IMR-90 (cell line): ENCODE data around the gene ZNF423. TPM values are rescaled to one million over a fixed set of nuclear protein-coding genes. Genes with fewer than 3 reads are reported as not detected.

Experiments
- ATAC-seq: fragments of 200-7000 bp; cut with Tn5 transposase; 2 replicates; pipeline ENCODE4 v1.9.1; 2020; ENCODE audit warnings: low read depth, mild to moderate bottlenecking, moderate library complexity
- BruUV-seq: library from RNA; stranded (reverse); fragments of 400-500 nt; replicated peaks from 2 replicates; lab custom pipeline; 2021; lab: Mats Ljungman, UMichigan
- CTCF ChIA-PET: fragments of 300-600 bp; formaldehyde crosslinking; extraction: SDS; loops from one replicate; lab custom pipeline; 2021; ENCODE audit warnings: antibody characterized with exemption; lab: Yijun Ruan, JAX
- POLR2A ChIA-PET: fragments of 300-600 bp; sonication (Branson Sonifier 250); formaldehyde crosslinking; loops from one replicate; lab custom pipeline; 2022; ENCODE audit warnings: antibody characterized with exemption; ENCODE audit not compliant: unreplicated experiment; lab: Charles Lee
- DNase-seq: peaks from one replicate; pipeline ENCODE4 v3.0.0; 2013
- H2AFZ ChIP-seq: replicated peaks from 2 replicates; pipeline ENCODE3; 2013; ENCODE audit warnings: low read length, mild to moderate bottlenecking; ENCODE audit not compliant: poor library complexity
- H2AK5ac ChIP-seq: 2 replicates; pipeline ENCODE4 v1.6.1; 2013; ENCODE audit warnings: low read depth, low read length, inconsistent platforms
- H2AK9ac ChIP-seq: replicated peaks from 2 replicates; pipeline ENCODE3; 2013; ENCODE audit warnings: mild to moderate bottlenecking, low read depth, low read length, moderate library complexity; ENCODE audit not compliant: poor library complexity
- H2BK120ac ChIP-seq: 2 replicates; pipeline ENCODE4 v1.6.1; 2013; ENCODE audit warnings: low read depth, low read length, inconsistent platforms
- H2BK15ac ChIP-seq: 3 replicates; pipeline ENCODE4 v1.6.1; 2013; ENCODE audit warnings: low read depth, low read length, inconsistent platforms
- H2BK20ac ChIP-seq: 2 replicates; pipeline ENCODE4 v1.6.1; 2013; ENCODE audit warnings: low read depth, mild to moderate bottlenecking, inconsistent platforms, low read length, moderate library complexity
- H2BK5ac ChIP-seq: 2 replicates; pipeline ENCODE4 v1.6.1; 2013; ENCODE audit warnings: mild to moderate bottlenecking, low read depth, low read length, inconsistent platforms; ENCODE audit not compliant: poor library complexity, severe bottlenecking
- H3K14ac ChIP-seq: replicated peaks from 2 replicates; pipeline ENCODE4 v1.6.1; 2013; ENCODE audit warnings: low read depth, low read length, inconsistent platforms
- H3K18ac ChIP-seq: 2 replicates; pipeline ENCODE4 v1.6.1; 2013; ENCODE audit warnings: low read depth, low read length, control low read depth
- H3K23ac ChIP-seq: 2 replicates; pipeline ENCODE4 v1.6.1; 2013; ENCODE audit warnings: low read depth, low read length, inconsistent platforms
- H3K27ac ChIP-seq: 2 replicates; pipeline ENCODE4 v1.5.1; 2013; ENCODE audit warnings: mild to moderate bottlenecking, control low read depth, low read length; ENCODE audit not compliant: insufficient read depth
- H3K27me3 ChIP-seq: 2 replicates; pipeline ENCODE4 v1.6.1; 2013; ENCODE audit warnings: low read length; ENCODE audit not compliant: control insufficient read depth, insufficient read depth
- H3K36me3 ChIP-seq: 2 replicates; pipeline ENCODE4 v1.6.1; 2013; ENCODE audit warnings: low read length, mixed read lengths; ENCODE audit not compliant: control insufficient read depth, insufficient read depth
- H3K4ac ChIP-seq: 2 replicates; pipeline ENCODE4 v1.6.1; 2013; ENCODE audit warnings: low read depth, low read length, inconsistent platforms
- H3K4me1 ChIP-seq: 2 replicates; pipeline ENCODE4 v1.6.1; 2013; ENCODE audit warnings: low read length, mixed read lengths; ENCODE audit not compliant: control insufficient read depth, insufficient read depth
- H3K4me2 ChIP-seq: 2 replicates; pipeline ENCODE4 v1.6.1; 2013; ENCODE audit warnings: low read depth, mild to moderate bottlenecking, control low read depth, low read length, moderate library complexity
- H3K4me3 ChIP-seq: 2 replicates; pipeline ENCODE4 v1.5.1; 2013; ENCODE audit warnings: low read depth, mild to moderate bottlenecking, control low read depth, low read length, moderate library complexity; ENCODE audit not compliant: insufficient read depth
- H3K56ac ChIP-seq: 2 replicates; pipeline ENCODE4 v1.6.1; 2013; ENCODE audit warnings: low read length, inconsistent platforms; ENCODE audit not compliant: insufficient read depth; ENCODE audit errors: extremely low read depth
- H3K79me1 ChIP-seq, 2 experiments: 2 replicates each; pipeline ENCODE4 v1.6.1; 2013; ENCODE audit warnings: low read length in 2 of 2, inconsistent platforms in 1 of 2, low read depth in 1 of 2
- H3K9ac ChIP-seq: 2 replicates; pipeline ENCODE4 v1.6.1; 2013; ENCODE audit warnings: low read depth, low read length, control low read depth
- H3K9me1 ChIP-seq: 2 replicates; pipeline ENCODE4 v1.6.1; 2013; ENCODE audit warnings: low read length, inconsistent platforms; ENCODE audit not compliant: insufficient read depth
- H3K9me3 ChIP-seq: 2 replicates; pipeline ENCODE4 v1.6.1; 2013; ENCODE audit warnings: low read length; ENCODE audit not compliant: control insufficient read depth, insufficient read depth
- H4K20me1 ChIP-seq: 2 replicates; pipeline ENCODE4 v1.6.1; 2013; ENCODE audit warnings: low read length, inconsistent platforms; ENCODE audit not compliant: insufficient read depth
- H4K5ac ChIP-seq: 2 replicates; pipeline ENCODE4 v1.6.1; 2013; ENCODE audit warnings: mild to moderate bottlenecking, low read depth, low read length, control low read depth
- H4K8ac ChIP-seq, 2 experiments: 2 replicates each; pipeline ENCODE4 v1.6.1; 2013; ENCODE audit warnings: low read depth in 2 of 2, low read length in 2 of 2, control low read depth in 1 of 2, inconsistent platforms in 1 of 2
- H4K91ac ChIP-seq: 2 replicates; pipeline ENCODE4 v1.6.1; 2013; ENCODE audit warnings: low read depth, low read length, inconsistent platforms; ENCODE audit not compliant: insufficient read depth
- BHLHE40 ChIP-seq: fragments of 150-350 bp; IDR thresholded peaks from 2 replicates; pipeline ENCODE4 v1.6.1; 2016; ENCODE audit warnings: mild to moderate bottlenecking, low read depth, low read length
- CEBPB ChIP-seq: IDR thresholded peaks from 2 replicates; pipeline ENCODE4 v1.6.1; 2012; ENCODE audit warnings: low read depth, low read length, improper control_type of control experiment
- CHD1 ChIP-seq: IDR thresholded peaks from 2 replicates; pipeline ENCODE4 v1.6.1; 2012; ENCODE audit warnings: low read depth, low read length, improper control_type of control experiment
- FOS ChIP-seq: fragments of 150-350 bp; IDR thresholded peaks from 2 replicates; pipeline ENCODE4 v1.6.1; 2016; ENCODE audit warnings: low read depth, low read length
- MAFK ChIP-seq: IDR thresholded peaks from 2 replicates; pipeline ENCODE4 v1.6.1; 2012; ENCODE audit warnings: low read depth, low read length, improper control_type of control experiment
- MAZ ChIP-seq: IDR thresholded peaks from 2 replicates; pipeline ENCODE4 v1.6.1; 2012; ENCODE audit warnings: low read depth, mild to moderate bottlenecking, low read length, improper control_type of control experiment, moderate library complexity, borderline replicate concordance
- MXI1 ChIP-seq: IDR thresholded peaks from 2 replicates; pipeline ENCODE4 v1.6.1; 2012; ENCODE audit warnings: low read depth, mild to moderate bottlenecking, low read length, moderate library complexity, borderline replicate concordance
- NFE2L2 ChIP-seq: fragments of 150-350 bp; IDR thresholded peaks from 2 replicates; pipeline ENCODE4 v1.6.1; 2016; ENCODE audit warnings: low read depth, mild to moderate bottlenecking, low read length
- POLR2A ChIP-seq: IDR thresholded peaks from 2 replicates; pipeline ENCODE4 v1.6.1; 2012; ENCODE audit warnings: mild to moderate bottlenecking, low read depth, low read length
- RAD21 ChIP-seq: IDR thresholded peaks from 2 replicates; pipeline ENCODE4 v1.6.1; 2012; ENCODE audit warnings: low read length, improper control_type of control experiment
- RCOR1 ChIP-seq: IDR thresholded peaks from 2 replicates; pipeline ENCODE4 v1.6.1; 2012; ENCODE audit warnings: mild to moderate bottlenecking, low read length, improper control_type of control experiment; ENCODE audit not compliant: insufficient replicate concordance
- RFX5 ChIP-seq: IDR thresholded peaks from 2 replicates; pipeline ENCODE4 v1.8.0; 2012; ENCODE audit warnings: low read depth, mild to moderate bottlenecking, low read length, moderate library complexity
- SMC3 ChIP-seq: fragments of 150-350 bp; IDR thresholded peaks from 2 replicates; pipeline ENCODE4 v1.6.1; 2016; ENCODE audit warnings: low read depth, mild to moderate bottlenecking, antibody characterized with exemption, low read length, moderate library complexity
- WGBS, 2 experiments: methylation state at CpG; one replicate each; pipeline versions ENCODE4 v1.1.5 to v1.1.7; 2013; ENCODE audit warnings: missing lambda C conversion rate in 2 of 2; ENCODE audit not compliant: insufficient read length in 1 of 2; ENCODE audit errors: extremely low coverage in 2 of 2; 5-methylcytosine and 5-hydroxymethylcytosine counted together
- dilution Hi-C: fragments of 300-500 bp; cut with HindIII; formaldehyde crosslinking; loops from one replicate; pipeline ENCODE4 v1.14.3; 2018; ENCODE audit warnings: low sequenced_read_pairs; ENCODE audit not compliant: unreplicated experiment
- in situ Hi-C: fragments of 300-500 bp; cut with MboI; formaldehyde crosslinking; loops from 3 replicates; pipeline ENCODE4 v1.14.3; 2019; ENCODE audit warnings: low sequenced_read_pairs, inconsistent platforms, mixed read lengths
- intact Hi-C: fragments of 100-400 bp; cut with micrococcal nuclease; formaldehyde crosslinking; loops from 2 replicates; pipeline ENCODE4 v1.10.0; 2022
- polyA plus RNA-seq, 3 experiments: library from polyadenylated mRNA; depleted of rRNA; stranded (reverse); fragments of >200 nt; gene quantifications; 2 replicates each; pipeline ENCODE4 v1.2.3, GENCODE V29; 2012; ENCODE audit warnings: low replicate concordance in 1 of 3
- total RNA-seq: library from RNA; depleted of rRNA; stranded (reverse); fragments of >200 nt; gene quantifications from 2 replicates; pipeline ENCODE4 v1.2.3, GENCODE V29; 2012
- TF ChIP-seq, protein P1 (sequence below): conservative IDR thresholded peaks from 2 replicates; pipeline ENCODE4 v1.5.1; 2012; ENCODE audit warnings: mild to moderate bottlenecking, low read depth, low read length, improper control_type of control experiment
- TF ChIP-seq, protein P2 (sequence below): fragments of 150-350 bp; IDR thresholded peaks from 2 replicates; pipeline ENCODE4 v1.6.1; 2016; ENCODE audit warnings: low read depth, mild to moderate bottlenecking, low read length, moderate library complexity, borderline replicate concordance
- TF ChIP-seq, protein P3 (sequence below): fragments of 150-350 bp; IDR thresholded peaks from 2 replicates; pipeline ENCODE4 v1.6.1; 2017; ENCODE audit warnings: mild to moderate bottlenecking, antibody characterized with exemption, low read length, low read depth

Gene ZNF423
- total and polyA plus RNA-seq, 2 of the 4 experiments (the other 2 are of a cell fraction): under 0.01 to 0.10 TPM

DNA sequence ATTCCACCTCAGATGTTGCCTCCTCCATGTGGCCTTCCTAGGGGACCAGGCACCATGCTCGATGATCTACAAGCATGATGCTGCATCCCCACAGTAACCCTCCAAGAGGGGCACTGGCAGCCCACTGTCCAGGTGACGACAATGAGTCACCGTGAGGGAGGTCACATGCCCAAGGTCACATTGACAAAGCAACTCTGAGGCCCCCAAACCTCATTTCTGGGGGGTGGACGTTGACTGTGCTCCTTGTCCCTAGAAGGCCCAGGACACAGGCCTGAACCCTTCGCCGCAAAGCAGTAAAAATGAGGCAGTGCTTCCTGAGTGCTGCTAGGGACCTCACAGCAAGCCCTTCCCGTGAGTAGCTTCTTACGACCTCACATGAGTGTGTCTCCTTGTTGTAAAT is 345.8 kb downstream of the ZNF423 start:
- H2BK15ac ChIP-seq: no peak overlapping the region
- H2BK5ac ChIP-seq: no peak overlapping the region
- H3K56ac ChIP-seq: no peak overlapping the region
- H4K5ac ChIP-seq: no peak overlapping the region
- BruUV-seq: no TSS peak
- no peak for ATAC-seq
- no peak overlapping the region for H3K9ac ChIP-seq
- no peak overlapping the region for H2BK20ac ChIP-seq
- in situ Hi-C loops (no loop called here), intact Hi-C loops (no loop called here), dilution Hi-C loops (no loop called here)
- H2AK9ac ChIP-seq: peak overlapping the region; percentile 61
- no peaks in the 10 kb centered on the region for H3K9me1 ChIP-seq
- no peaks in the 10 kb centered on the region for H3K36me3 ChIP-seq
- H3K18ac ChIP-seq: no peak overlapping the region
- ChIA-PET CTCF (interaction anchor here (0.5 kb wide), 1 partner anchor 409 kb away, joined by 4 read pairs; no protein-coding TSS in a partner anchor), POLR2A (no interaction called here)
- no peak overlapping the region for H3K4ac ChIP-seq
- TF ChIP-seq, protein P1, sequence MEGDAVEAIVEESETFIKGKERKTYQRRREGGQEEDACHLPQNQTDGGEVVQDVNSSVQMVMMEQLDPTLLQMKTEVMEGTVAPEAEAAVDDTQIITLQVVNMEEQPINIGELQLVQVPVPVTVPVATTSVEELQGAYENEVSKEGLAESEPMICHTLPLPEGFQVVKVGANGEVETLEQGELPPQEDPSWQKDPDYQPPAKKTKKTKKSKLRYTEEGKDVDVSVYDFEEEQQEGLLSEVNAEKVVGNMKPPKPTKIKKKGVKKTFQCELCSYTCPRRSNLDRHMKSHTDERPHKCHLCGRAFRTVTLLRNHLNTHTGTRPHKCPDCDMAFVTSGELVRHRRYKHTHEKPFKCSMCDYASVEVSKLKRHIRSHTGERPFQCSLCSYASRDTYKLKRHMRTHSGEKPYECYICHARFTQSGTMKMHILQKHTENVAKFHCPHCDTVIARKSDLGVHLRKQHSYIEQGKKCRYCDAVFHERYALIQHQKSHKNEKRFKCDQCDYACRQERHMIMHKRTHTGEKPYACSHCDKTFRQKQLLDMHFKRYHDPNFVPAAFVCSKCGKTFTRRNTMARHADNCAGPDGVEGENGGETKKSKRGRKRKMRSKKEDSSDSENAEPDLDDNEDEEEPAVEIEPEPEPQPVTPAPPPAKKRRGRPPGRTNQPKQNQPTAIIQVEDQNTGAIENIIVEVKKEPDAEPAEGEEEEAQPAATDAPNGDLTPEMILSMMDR: no peak
- TF ChIP-seq RCOR1 (no peak), SMC3 (no peak), CHD1 (no peak), CEBPB (no peak), FOS (no peak), POLR2A (no peak), MAFK (no peak), BHLHE40 (no peak), RAD21 (no peak), MAZ (no peak), MXI1 (no peak), RFX5 (no peak), NFE2L2 (no peak)
- TF ChIP-seq, protein P2, sequence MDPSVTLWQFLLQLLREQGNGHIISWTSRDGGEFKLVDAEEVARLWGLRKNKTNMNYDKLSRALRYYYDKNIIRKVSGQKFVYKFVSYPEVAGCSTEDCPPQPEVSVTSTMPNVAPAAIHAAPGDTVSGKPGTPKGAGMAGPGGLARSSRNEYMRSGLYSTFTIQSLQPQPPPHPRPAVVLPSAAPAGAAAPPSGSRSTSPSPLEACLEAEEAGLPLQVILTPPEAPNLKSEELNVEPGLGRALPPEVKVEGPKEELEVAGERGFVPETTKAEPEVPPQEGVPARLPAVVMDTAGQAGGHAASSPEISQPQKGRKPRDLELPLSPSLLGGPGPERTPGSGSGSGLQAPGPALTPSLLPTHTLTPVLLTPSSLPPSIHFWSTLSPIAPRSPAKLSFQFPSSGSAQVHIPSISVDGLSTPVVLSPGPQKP: no peak
- TF ChIP-seq, protein P3, sequence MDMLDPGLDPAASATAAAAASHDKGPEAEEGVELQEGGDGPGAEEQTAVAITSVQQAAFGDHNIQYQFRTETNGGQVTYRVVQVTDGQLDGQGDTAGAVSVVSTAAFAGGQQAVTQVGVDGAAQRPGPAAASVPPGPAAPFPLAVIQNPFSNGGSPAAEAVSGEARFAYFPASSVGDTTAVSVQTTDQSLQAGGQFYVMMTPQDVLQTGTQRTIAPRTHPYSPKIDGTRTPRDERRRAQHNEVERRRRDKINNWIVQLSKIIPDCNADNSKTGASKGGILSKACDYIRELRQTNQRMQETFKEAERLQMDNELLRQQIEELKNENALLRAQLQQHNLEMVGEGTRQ: no peak
- no peak for DNase-seq
- no peaks in the 10 kb centered on the region for H3K9me3 ChIP-seq
- H2BK120ac ChIP-seq: no peak overlapping the region
- no peak overlapping the region for H3K4me3 ChIP-seq
- H4K20me1 ChIP-seq: no peaks in the 10 kb centered on the region
- WGBS, 2 experiments: 79% methylated on average over 4 of the region's 8 CpGs; no CpG with 5 or more reads in 1 of the 2 experiments
- H4K91ac ChIP-seq: no peak overlapping the region
- H3K27me3 ChIP-seq: no peaks in the 10 kb centered on the region
- no peak overlapping the region for H2AFZ ChIP-seq
- no peak overlapping the region for H3K4me2 ChIP-seq
- no peak overlapping the region for H3K23ac ChIP-seq
- no peaks in the 10 kb centered on the region for H3K79me1 ChIP-seq
- H2AK5ac ChIP-seq: no peak overlapping the region
- H4K8ac ChIP-seq: no peak overlapping the region
- H3K27ac ChIP-seq: no peak overlapping the region
- no peak overlapping the region for H3K14ac ChIP-seq
- no peaks in the 10 kb centered on the region for H3K4me1 ChIP-seq
